RCC 7860 (cell line): ENCODE data around the gene SHISA9.

Experiments
- DNase-seq: peaks from one replicate; pipeline ENCODE4 v3.0.0-alpha.2; 2015; ENCODE audit warnings: low spot score
- FAIRE-seq: peaks from 2 replicates; lab custom pipeline; 2012; peaks lifted over from hg19 to GRCh38; lab: Jason Lieb, UNC

Gene SHISA9

GRCh38 chr16:13012601-13013000, 111.2 kb downstream of the SHISA9 start:
- no peak for DNase-seq
- FAIRE-seq, result no peak

DNA sequence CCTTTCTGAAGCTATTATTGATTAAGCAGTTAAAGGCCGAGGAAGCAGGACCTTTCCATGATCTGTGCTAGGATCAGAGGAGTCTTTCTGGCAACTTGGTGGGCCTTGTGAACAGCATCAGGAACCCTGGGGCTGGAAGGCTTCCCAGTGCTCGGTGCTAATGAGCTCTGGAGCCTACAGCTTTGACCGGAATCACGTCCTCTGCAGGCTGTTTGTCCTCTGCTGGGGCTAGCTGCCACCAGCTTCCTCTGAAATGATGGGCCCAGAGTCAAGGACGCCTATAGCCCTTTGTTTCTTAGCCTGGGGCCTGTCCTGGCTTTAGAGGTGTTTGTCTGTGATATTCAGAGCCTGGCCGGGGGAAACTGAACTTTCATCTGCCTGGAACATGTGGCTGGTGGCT, 111.6 kb downstream of the SHISA9 start:
- FAIRE-seq (no peak), DNase-seq (no peak)

DNA sequence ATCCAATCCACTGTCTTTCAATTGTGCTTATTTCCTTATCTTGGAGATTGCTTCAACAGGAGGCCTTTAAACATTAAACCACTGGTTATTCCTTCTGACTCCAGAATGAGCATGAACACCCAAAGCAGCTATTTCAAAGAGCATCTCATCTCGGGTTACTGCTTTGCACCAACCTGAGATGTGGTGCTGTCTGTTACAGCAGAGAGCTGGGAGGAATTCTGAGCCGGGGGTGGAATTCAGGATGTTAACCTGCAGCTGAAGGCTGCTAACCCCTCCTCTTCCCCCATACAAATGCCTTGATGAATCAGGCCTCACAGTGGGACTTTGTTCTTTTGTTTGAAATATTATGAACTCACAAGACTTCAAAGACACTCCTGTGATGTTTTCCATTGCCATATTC, 113.1 kb downstream of the SHISA9 start:
- DNase-seq (no peak), FAIRE-seq (no peak)

DNA sequence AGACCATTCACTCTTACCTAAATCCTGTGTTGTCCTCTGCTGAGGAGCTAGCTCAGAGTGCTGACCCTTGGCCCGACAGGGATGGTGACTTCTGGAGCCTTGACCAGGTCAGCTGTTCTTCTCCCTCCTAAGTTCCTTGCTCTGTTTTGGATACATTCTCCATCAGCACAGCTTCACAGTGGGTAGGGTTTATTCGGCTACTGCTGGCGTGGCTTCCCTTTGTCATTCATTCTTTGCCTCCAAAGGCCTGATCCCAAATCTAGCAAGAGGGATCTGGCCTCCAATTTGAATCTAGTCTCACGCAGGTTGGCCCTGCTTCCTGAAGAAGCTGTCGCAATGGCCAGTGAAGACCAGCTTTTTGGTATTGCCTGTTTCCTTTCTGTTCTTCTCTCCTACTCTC, 116.6 kb downstream of the SHISA9 start:
- FAIRE-seq (no peak), DNase-seq (no peak)

DNA sequence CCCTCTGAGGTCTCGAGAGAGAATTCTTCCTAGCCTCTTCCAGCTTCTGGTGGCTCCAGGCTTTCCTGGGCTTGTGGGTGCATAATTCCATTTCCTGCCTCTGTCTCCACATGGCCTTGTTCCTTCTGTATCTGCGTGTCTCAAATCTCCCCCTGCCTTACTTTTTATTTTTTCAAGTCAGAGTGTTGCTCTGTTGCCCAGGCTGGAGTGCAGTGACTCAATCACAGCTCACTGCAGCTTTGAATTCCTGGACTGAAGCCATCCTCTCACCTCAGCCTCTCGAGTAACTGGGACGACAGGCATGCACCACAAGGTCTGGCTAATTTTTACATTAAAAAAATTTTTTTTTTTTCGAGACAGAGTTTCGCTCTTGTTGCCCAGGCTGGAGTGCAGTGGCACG, 120.6 kb downstream of the SHISA9 start:
- DNase-seq, result peak; percentile 86
- FAIRE-seq, result peak; percentile 93

DNA sequence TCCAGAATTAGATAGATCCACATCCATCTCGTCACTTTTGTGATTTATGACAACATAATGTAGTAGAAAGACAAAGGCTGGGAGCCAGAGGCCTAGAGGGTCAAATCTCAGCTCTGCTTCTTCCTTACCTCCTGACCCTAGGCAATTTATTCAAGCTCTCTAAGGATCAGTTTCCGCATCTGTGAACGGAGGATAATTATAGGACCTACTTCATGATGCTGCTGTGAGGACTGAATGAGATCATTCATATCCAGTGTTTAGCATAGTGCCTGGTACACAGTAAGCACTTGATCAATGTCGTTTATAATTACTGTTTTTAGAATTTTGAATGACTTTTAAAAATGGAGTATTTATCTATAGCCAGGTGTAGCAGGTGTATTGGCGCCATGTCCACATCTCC, 128.4 kb downstream of the SHISA9 start:
- FAIRE-seq (no peak), DNase-seq (no peak)

GRCh38 chr16:13030769-13031168, 129.4 kb downstream of the SHISA9 start:
- no peak for DNase-seq

GRCh38 chr16:13032911-13033310, 131.5 kb downstream of the SHISA9 start:
- FAIRE-seq, result no peak

More at GRCh38 chr16:13030769-13031168, 129.4 kb downstream of the SHISA9 start:
- no peak for FAIRE-seq

GRCh38 chr16:13036600-13036999, 135.2 kb downstream of the SHISA9 start:
- peak; percentile 13 for DNase-seq
- no peak for FAIRE-seq

More at GRCh38 chr16:13032911-13033310, 131.5 kb downstream of the SHISA9 start:
- DNase-seq, result no peak

GRCh38 chr16:13038591-13038990, 137.2 kb downstream of the SHISA9 start:
- DNase-seq (peak; percentile 7), FAIRE-seq (no peak)

- FAIRE-seq (no peak), DNase-seq (no peak)
Observed at GRCh38 chr16:13039526-13039925, 138.1 kb downstream of the SHISA9 start.

- DNase-seq (no peak), FAIRE-seq (no peak)
Observed at GRCh38 chr16:13041180-13041579, 139.8 kb downstream of the SHISA9 start.

DNA sequence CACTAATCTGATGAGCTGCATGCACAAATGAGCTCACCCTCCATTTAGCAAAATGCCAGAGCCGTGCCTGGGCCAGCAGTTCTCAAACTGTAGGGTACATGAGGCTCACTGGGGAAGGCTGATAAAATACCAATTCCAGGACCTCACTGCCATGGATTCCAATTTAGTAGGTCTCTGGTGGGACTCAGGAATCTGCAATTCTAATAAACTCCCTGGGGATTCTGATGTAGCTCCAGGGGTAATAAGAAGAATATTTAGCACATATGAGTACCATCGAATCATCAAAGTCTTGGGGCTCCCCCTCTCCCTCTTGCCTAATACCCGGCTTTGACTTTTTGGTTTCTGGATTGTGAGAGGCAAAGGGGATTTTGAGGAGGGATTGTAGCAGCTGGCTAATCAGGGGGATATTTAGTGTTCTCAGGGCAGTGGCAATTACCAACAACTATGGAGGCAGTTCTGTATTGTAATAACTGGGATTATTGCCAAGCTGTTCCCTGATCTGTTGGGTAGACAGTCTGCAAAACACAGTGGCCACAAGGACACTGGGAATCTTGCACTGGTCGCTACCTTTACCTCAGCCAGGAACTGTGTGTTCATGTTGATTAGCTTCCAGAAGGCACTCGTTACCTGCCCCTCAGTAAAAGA, 140.4 kb downstream of the SHISA9 start:
- DNase-seq, result no peak
- FAIRE-seq, result no peak

DNA sequence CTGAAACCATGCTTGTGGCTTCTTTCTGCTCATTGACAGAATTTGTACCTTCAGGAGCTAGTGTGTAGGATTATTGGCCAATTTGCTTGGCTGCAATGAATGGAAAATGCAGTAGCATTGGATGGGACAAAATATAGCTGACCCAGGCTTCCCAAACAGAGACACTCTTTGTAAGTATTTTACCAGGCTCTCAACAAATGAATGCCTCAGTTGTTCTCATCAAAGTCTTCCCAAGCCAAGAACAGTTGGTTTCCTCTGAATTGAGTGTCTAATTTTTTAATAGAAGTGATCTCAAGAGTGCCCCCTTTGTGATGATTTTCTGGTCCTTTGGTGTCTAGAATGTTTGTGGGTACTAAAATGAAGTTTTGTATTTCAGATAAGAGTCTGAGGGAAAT, 140.9 kb downstream of the SHISA9 start:
- DNase-seq (no peak), FAIRE-seq (no peak)

DNA sequence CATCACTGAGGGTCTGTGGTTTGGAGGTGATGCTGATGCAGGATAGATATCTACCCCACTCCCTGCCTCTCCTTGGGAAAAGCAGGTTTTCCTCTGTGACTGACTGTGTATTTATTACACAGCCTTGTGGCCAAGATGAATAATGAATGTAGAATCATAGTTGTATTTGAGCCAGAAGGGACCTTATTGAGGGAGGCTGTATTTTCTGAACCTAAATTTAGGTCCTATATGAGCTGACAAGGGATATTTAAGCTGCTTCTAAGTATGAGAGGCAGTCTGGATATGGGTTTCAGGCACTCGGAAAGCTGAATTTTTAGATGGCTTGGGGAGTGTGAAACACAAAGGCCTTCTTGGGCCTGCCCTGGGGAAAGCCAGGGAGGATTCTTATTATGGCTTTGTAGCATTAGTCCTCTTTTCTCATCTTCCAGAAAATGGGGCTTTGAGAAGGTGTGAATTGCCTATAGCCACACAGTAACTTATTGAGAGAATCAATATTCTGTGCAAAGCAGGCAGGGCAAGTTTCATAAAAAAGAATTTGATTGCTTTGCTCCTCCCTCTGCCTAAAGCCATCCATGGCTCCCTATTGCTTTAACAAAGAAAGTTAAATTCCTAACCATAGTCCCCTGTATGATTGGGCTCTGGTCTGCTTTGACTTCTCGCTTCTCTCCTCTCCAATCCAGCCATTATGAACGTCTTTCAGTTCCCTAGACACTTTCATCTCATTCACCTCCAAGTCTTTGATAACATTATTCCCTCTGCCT, 144.8 kb downstream of the SHISA9 start:
- no peak for DNase-seq
- FAIRE-seq, result no peak

DNA sequence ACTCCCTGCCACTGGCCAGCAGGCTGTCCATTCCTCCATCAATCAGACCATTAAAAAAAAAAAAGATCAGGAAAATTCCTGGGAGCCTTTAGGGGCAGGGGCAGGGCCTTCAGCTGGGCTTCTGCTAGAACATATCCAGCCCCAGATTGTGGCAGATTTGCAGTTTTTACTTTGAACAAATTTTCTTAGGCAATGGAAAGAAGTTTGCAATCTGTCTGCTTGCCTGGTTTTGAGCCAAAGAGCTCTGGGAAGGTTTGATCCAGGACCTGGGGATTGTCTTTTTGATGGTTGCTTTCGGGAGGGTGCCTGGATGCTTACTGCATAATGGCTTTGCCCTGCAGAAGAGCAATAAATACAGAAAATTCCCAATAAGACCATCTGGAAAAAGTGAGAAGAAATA, 145.9 kb downstream of the SHISA9 start:
- DNase-seq, result no peak
- FAIRE-seq, result no peak

DNA sequence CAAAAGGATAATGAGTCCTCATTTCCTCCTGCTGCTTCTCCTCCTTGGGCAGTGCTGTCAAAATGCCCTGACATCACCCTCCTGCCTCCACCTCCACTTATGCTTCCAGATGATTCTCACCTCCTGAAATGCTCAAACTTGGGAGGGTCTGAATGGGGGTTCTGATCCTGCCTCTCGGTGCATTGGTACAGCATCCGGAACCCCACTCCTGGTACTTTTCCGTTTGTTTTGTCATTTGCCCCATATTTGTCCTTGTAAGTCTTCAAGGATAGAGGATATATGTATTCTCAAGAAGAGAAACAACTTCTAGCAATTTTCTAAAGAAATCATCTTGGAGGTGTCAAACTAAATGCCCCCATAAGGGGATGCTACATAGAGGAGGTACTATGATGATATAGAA, 148.3 kb downstream of the SHISA9 start:
- DNase-seq (no peak), FAIRE-seq (no peak)

- DNase-seq (no peak), FAIRE-seq (no peak)
Observed at GRCh38 chr16:13052431-13052830, 151.0 kb downstream of the SHISA9 start.

DNA sequence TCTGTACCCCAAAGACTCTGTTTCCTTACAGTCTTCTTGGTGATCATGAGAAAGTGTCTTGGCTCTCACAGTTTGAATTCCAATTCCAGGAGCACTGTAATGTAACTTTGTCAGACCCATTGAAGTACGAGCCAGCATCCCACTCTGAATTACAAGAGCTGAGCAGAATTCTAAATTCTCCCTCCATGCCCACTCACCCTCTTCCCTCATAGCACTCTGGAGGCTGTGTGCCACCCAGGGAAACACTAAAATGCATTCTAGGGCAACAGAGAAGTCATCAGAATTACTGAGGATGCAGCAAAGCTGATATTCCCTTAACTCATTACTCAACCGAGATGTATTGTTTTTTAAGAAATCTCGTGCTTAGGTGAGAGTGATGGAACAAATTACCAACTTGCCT, 154.1 kb downstream of the SHISA9 start:
- no peak for DNase-seq
- FAIRE-seq, result no peak

DNA sequence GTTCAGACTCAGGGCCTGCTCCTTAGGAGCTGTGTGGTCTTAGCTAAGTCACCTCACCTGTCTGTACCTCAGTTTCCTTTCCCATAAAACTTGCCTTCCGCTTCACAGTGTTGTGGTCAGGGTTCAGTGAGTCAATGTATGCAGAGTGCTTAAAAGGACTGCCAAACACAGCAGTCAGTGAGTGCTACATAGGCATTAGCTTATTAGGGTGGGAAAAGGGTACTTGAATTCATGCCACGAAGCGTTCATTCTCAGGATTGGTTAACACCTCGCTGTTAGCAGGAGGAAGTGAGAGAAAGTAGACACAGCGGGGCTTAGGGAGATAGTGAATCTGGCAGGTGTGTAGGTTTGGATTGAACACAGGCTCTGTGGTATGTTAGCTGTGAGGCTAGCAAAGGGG, 155.2 kb downstream of the SHISA9 start:
- no peak for DNase-seq
- no peak for FAIRE-seq

- FAIRE-seq, result no peak
Observed at GRCh38 chr16:13060932-13061331, 159.5 kb downstream of the SHISA9 start.

DNA sequence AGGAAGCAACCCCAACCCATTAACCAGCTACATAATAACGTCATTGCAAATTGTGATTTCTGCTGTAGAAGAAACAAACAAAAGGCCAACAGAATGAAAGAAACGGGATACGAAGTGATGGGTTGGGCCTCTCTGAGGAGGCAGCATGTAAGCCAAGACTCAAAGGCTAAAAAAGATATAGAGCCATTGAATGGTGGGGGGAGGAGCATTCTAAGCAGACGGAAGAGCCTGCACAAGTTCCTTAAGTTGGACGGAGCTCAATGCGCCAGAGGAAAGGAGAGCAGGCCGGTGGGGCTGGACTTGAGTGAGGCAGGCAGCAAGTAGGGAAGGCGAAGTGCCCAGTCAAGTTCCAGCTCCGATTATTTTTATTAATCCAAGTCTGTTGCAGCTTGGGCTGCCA, 160.3 kb downstream of the SHISA9 start:
- FAIRE-seq, result no peak
- no peak for DNase-seq

More at GRCh38 chr16:13060932-13061331, 159.5 kb downstream of the SHISA9 start:
- DNase-seq, result no peak
